GM18951 (cell line): ENCODE results near the gene GAPVD1.
"Not testable (repeated sequence)": the region's sequence is repeated elsewhere in the genome, so short reads cannot be mapped to it uniquely, and the experiment has no call there.

ENCODE experiments used
- POLR2A ChIP-seq: IDR thresholded peaks from 4 replicates; pipeline ENCODE4 v1.6.1; 2011; ENCODE audit warnings: mild to moderate bottlenecking; ENCODE audit not compliant: insufficient read length, insufficient read depth; ENCODE audit errors: extremely low read depth
- in situ Hi-C: fragments of 300-500 bp; cut with MboI; formaldehyde crosslinking; loops from one replicate; pipeline ENCODE4 v1.12.0; 2022; ENCODE audit warnings: low sequenced_read_pairs, mixed read lengths, inconsistent platforms; ENCODE audit not compliant: unreplicated experiment

The GAPVD1 gene

DNA sequence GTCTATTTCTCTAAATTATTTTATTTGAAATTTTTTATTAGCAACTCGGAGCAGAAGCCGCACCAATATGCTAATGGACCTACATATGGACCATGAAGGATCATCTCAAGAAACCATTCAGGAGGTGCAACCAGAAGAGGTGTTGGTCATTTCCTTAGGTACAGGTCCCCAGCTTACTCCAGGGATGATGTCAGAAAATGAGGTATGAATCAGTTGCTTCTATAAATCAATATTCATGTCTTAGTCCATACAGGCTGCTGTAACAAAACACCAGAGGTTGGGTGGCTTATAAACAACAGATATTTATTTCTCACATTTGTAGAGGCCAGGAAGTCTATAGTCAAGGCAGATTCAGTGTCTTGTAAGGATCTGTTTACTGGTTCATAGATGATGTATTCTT lies 50.8 kb downstream of the GAPVD1 start:
- in situ Hi-C loops = no loop called here

DNA sequence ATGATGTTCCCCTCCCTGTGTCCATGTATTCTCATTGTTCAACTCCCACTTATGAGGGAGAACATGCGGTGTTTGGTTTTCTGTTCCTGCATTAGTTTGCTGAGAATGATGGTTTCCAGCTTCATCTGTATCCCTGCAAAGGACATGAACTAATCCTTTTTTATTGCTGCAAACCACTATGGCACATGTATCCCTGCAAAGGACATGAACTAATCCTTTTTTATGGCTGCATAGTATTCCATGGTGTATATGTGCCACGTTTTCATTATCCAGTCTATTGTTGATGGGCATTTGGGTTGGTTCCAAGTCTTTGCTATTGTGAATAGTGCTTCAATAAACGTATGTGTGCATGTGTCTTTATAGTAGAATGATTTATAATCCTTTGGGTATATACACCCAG lies 54.7 kb downstream of the GAPVD1 start:
- in situ Hi-C loops = not testable (repeated sequence)

More for the DNA sequence above, 50.8 kb downstream of the GAPVD1 start:
- TF ChIP-seq POLR2A = no peak

DNA sequence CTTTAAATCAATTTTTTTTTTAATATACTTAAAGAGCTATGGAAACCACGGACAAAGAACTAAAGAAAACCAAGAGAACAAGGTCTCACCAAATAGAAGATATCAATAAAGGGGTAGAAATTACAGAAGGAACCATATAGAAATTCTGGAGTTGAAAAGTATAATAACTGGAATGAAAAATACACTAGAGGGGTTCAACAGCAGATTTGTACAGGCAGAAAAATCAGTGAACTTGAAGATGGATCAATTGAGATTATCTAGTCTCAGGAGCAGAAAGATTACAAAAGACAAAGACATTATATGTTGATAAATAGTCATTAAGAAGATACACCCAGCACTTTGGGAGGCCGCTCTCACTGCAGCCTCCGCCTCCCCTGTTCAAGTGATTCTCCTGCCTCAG lies 56.1 kb downstream of the GAPVD1 start:
- no peak for TF ChIP-seq POLR2A
- in situ Hi-C loops = no loop called here

DNA sequence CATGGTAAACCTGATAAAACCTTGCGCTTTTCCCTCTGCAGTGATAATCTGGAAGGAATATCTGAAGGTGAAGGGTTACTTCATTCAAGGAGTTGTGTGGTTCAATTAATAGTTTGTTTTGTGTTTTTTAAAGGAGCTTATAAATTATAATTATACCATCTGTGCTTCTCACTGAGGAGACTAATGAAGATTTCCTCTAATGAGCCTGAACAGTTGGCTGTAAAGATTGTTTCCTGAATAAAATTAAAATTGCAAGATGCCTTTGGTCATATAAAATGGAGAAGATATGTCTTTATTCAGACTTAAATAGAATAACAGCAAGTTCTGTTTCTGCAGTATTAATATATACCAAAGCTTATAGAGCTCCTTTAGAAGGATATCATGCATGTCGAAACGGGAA lies 59.9 kb downstream of the GAPVD1 start:
- TF ChIP-seq POLR2A = no peak
- in situ Hi-C loops = no loop called here

DNA sequence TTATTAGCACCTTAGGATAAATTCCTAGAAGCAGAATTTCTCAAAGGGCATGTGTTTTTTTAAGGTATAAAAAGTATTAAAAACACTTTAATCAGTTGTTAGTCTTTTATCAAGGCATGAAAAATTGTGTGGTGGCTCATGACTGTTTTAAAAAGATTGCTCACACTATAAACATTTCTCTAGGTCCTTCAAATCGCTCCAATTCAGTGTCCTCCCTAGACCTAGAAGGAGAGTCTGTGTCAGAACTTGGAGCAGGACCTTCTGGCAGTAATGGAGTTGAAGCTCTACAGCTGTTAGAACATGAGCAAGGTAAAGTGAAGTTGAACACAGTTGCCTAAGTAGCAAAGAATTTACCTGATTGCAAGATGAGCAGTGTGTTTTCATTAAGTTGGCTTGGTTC lies 62.0 kb downstream of the GAPVD1 start:
- in situ Hi-C loops = no loop called here
- TF ChIP-seq POLR2A = no peak

DNA sequence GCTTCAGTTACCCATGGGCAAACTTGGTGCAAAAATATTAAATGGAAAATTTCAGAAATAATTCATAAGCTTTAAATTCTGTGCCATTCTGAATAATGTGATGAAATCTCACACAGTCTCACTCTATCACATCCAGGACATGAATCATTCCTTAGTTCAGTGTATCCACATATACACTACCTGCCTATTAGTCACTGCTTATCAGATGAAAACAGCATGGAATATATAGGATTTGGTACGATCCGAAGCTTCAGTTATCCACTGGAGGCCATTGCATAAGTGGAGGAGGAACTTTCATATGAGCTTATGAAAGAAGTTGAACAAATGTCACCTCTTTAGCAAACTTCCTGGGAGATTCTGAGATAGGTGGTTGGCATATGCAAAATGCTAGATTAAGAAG lies 64.2 kb downstream of the GAPVD1 start:
- in situ Hi-C loops = no loop called here
- no peak for TF ChIP-seq POLR2A

DNA sequence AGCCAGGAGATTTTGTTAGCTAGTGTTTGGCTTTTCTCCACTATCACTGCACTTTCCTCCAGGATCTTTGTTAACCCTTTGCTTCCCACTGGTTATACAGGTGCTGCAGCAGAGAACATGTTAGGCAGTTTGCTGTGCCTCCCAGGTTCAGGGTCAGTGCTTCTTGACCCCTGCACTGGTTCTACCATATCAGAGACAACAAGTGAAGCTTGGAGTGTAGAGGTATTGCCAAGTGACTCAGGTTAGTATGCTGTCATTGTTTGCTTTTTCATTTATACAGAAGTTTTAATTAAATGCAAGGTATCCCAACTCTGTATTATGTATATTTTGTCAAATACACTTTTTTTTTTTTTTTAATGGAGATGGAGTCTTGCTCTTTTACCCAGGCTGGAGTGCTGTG lies 68.4 kb downstream of the GAPVD1 start:
- TF ChIP-seq POLR2A = no peak
- in situ Hi-C loops = no loop called here

DNA sequence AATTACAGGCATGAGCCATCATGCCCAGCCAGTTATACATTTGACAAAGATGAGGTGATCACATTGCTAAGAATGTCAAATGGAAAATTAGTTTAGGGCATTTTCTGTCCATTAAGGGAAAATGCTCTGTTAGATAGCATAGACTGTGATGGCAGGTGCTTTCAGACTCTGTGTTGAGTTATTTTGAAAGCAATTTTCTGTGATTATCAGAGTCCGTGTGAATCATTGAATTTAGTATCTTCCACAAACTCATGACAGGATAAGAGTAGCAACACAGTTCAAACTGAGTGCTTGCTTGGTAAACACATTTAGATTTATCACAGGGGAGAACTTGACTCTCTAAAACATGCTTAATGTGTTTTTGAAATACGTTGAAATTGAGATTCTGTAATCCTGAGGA lies 69.0 kb downstream of the GAPVD1 start:
- in situ Hi-C loops = no loop called here
- no peak for TF ChIP-seq POLR2A

DNA sequence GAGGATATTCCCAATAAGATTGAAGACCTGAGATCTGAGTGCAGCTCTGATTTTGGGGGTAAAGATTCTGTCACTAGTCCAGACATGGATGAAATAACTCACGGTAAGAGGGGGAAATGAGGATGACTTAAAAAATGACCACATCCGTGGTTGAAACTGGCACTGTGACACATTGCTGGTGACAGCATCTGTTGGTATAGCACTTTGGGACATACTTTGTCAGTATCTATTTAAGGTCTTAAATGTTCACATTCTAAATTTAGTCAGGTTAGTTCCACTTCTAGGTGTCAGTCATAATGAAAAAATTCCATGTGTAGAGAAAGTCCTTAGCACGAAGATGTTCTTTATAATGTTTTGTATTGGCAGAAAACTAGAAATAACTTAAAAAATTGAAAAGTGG lies 70.9 kb downstream of the GAPVD1 start:
- no peak for TF ChIP-seq POLR2A
- in situ Hi-C loops = no loop called here

DNA sequence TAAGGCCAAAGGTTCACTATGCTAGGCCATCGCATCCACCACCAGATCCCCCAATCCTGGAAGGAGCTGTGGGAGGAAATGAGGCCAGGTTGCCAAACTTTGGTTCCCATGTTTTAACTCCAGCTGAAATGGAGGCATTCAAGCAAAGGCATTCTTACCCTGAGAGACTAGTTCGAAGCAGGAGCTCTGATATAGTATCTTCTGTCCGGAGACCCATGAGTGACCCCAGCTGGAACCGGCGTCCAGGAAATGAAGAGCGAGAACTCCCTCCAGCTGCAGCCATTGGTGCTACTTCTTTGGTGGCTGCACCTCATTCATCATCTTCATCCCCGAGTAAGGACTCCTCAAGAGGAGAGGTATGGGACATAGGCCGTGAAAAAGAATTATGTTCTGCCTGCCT lies 75.6 kb downstream of the GAPVD1 start:
- no peak for TF ChIP-seq POLR2A
- in situ Hi-C loops = no loop called here

DNA sequence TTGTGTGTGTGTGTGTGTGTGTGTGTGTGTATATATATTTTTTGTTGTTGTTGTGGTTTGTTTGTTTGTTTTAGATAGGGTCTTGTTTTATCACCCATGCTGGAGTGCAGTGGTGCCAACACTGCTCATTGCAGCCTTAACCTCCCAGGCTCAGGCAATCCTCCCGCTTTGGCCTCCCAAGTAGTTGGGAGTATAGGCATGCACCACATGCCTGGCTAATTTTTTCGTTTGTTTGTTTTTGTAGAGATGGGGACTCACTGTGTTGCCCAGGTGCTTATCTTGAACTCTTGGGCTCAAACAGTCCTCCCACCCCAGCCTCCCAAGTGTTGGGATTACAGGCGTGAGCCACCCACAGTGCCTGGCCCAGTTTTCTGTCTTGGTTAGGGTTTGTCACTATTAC lies 77.3 kb downstream of the GAPVD1 start:
- no peak for TF ChIP-seq POLR2A
- in situ Hi-C loops = no loop called here

DNA sequence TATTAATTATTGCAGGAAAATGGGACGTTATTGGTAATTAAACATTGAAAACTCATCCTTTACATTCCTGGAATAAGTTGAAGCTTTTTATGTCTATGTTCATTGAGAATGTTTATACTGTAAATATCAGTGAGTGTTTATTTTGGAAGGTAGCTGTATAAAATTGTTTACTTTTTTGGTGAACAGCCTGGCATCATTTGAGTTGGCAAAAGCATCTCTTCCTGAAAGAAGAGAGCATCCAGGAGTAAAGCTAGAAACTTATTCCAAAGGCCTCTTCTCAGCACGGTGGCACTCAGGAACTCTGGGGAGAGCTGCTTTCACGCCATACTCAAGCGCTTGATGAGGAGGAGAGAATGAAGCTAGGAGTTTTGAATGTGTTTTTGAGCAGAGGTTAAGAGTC lies 79.9 kb downstream of the GAPVD1 start:
- in situ Hi-C loops = no loop called here
- TF ChIP-seq POLR2A = no peak

DNA sequence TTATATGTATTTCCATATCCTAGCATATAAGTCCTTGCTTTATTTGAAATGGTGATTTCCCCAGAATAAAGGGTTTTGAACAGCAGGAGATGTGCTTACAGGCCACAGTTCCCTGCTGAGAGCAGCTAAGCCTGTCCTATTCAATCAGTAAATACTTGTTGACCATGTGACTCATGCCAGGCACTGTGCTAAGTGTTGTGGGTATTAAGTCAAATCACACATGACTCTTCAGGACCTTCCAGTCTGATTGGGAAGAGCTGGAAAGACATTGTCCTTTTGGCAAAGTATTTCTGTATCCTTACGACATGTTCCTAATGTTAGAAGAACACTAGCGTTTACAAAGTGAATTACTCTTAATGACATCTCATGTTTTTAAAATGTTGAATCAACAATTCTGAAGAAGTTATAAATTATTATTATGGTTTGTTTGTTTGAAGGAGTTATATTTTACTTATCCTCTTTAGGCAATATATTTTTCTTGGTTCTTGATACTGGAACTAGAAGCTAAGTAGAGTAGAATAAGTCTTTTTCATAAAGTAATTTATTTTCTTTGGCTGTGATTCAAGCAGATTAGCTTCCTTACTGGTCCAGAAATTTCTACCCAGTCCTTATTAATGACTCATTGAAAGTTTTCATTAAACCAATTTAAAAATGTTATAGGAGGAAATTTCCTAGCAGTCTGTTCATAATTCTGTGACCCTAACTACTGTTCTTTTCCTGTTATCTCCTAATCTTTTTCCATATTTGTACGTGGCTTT lies 82.1 kb downstream of the GAPVD1 start:
- in situ Hi-C loops = no loop called here
- no peak for TF ChIP-seq POLR2A

DNA sequence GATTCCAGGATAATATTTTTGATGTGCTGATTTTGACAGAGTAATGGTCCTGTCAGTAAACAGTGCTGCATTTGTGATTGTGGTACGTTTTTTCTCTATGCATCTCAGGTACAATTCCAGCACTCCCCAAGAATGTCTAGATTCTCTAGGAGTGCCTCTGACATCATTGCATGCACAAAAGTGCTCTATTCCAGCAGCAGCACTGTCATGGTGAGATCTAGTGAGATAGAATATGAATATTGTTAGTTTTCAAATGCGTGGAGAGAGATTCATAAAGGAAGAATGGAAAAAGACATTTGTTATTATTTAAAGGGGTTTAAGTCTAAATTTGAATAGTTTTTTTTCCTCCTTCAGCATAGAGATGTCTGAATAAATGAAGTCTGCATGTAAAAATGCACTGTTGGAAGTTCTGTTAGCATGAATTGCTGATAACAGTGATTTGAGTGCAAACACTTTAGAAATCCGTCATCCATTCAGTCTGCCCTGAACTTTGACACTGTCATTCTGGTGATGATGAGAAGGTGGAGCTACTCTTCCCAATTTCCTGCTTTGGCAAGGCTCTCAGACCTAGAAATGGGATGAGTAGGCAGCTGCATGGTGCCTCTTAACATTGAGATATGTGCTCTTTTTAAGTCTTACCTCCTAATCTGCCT lies 84.6 kb downstream of the GAPVD1 start:
- no peak for TF ChIP-seq POLR2A
- in situ Hi-C loops = no loop called here

DNA sequence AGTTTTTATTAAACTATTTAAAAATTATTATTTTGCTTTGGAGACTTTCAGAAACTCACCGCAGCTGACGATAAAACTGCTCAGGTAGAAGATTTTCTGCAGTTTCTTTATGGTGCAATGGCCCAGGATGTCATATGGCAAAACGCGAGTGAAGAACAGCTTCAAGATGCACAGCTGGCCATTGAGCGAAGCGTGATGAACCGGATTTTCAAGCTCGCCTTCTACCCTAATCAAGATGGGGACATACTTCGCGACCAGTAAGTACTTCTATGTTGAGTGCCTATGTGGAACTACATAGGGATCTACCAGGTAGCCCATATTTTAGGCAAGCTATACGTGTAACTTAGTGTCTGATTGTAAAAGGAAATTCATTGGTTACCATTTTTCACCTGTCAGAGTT lies 94.0 kb downstream of the GAPVD1 start:
- TF ChIP-seq POLR2A = no peak
- in situ Hi-C loops = no loop called here

DNA sequence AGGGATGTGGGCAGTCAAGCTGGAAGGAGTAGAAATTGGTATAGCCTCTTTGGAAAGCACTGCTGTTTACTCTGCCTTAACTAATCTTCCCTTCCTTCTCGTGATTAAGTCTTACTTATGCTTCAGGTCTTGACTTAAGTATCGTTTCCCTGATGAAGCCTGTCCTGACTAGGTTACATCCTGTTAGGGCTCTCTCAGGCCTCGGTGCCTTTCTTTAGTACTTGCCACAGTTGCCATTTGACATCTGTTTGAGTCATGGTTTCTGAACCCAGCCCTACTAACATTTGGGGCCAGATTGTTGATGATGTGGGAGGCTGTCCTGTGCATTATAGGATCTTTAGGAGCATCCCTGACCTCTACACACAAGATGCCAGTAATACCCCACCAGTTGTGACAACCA lies 94.4 kb downstream of the GAPVD1 start:
- in situ Hi-C loops = no loop called here
- no peak for TF ChIP-seq POLR2A
